ENCODE data around the gene RFX1. TPM values are rescaled to one million over a fixed set of nuclear protein-coding genes. Genes with fewer than 3 reads are reported as not detected.

RFX1 gene
- total RNA-seq, 2 experiments from 2014 or later: 14.6 to 16.3 TPM

- Histone ChIP-seq H3K4me3 (ENCODE audit: low read length) (no peak overlapping the region), H3K9me3 (ENCODE audit: control insufficient read depth in 1 of 2, insufficient read depth in 1 of 2, low read length in 2 of 2) (no peaks in the 10 kb centered on the region), H3K27me3 (ENCODE audit: control insufficient read depth in 1 of 2, insufficient read depth in 2 of 2, low read length in 2 of 2) (no peaks in the 10 kb centered on the region), H3K4me1 (ENCODE audit: insufficient read depth, low read length) (peaks cover 30% of the 10 kb centered on the region), H3K36me3 (ENCODE audit: insufficient read depth, low read length) (peaks cover 49% of the 10 kb centered on the region), H3K27ac (ENCODE audit: low read depth in 1 of 2, low read length in 2 of 2) (no peak overlapping the region)
- no peak for ATAC-seq (ENCODE audit: poor library complexity)
- TF ChIP-seq CTCF (IDR thresholded peaks at IDR 0.05): no peak
- H3K27me3 Mint-ChIP-seq: no peaks in the 10 kb centered on the region
- CTCF ChIA-PET: no interaction called here
- POLR2A ChIA-PET: interaction anchor here (1.4 to 4.9 kb wide), 3 partner anchors 50 to 182 kb away, joined by 4 to 74 read pairs (median 33); partner anchors contain the start of genes ASF1B, IL27RA and RFX1
- intact Hi-C loops (cut with DNase I, micrococcal nuclease): loop anchor here (5.0 kb wide), 3 partner anchors 33 to 78 kb away; partner anchors contain the start of gene IL27RA (in 1 of the 2)
- DNase-seq: no peak
- H3K36me3 Mint-ChIP-seq (ENCODE audit: low read depth): peaks cover 44% of the 10 kb centered on the region
- peaks cover 17% of the 10 kb centered on the region for H3K4me1 Mint-ChIP-seq (ENCODE audit: low read depth)
- H3K9me3 Mint-ChIP-seq: no peaks in the 10 kb centered on the region
- H3K4me3 Mint-ChIP-seq: peak overlapping the region; percentile 85
- peak overlapping the region; percentile 70 for H3K27ac Mint-ChIP-seq
Observed at GRCh38 chr19:13954185-13954584, 51.9 kb downstream of the RFX1 start.

- Mint-ChIP-seq H3K27ac (peak overlapping the region; percentile 70), H3K27me3 (no peaks in the 10 kb centered on the region), H3K36me3 (ENCODE audit: low read depth) (peaks cover 32% of the 10 kb centered on the region), H3K9me3 (no peaks in the 10 kb centered on the region), H3K4me3 (peak overlapping the region; percentile 85), H3K4me1 (ENCODE audit: low read depth) (peaks cover 13% of the 10 kb centered on the region)
- intact Hi-C loops (cut with DNase I, micrococcal nuclease): loop anchor here (1.0 to 5.0 kb wide), 8 partner anchors 33 to 128 kb away; partner anchors contain the start of genes RFX1 (in 2 of the 2), BRME1 (in 1 of the 2), CC2D1A (in 1 of the 2) and IL27RA (in 1 of the 2)
- H3K36me3 ChIP-seq (ENCODE audit: insufficient read depth, low read length): peaks cover 37% of the 10 kb centered on the region
- ATAC-seq (ENCODE audit: poor library complexity) (no peak), DNase-seq (peak in 3 of 14 experiments; percentile 7 to 27 (median 13))
- ChIA-PET POLR2A (interaction anchor here (0.8 to 4.9 kb wide), 14 partner anchors 8 to 544 kb away, joined by 3 to 74 read pairs (median 4); partner anchors contain the start of genes ASF1B, IL27RA and RFX1), CTCF (interaction anchor here (0.6 to 1.7 kb wide), 6 partner anchors 53 to 95 kb away, joined by 3 to 5 read pairs (median 4); partner anchors contain the start of genes IL27RA and RFX1)
- TF ChIP-seq CTCF (IDR thresholded peaks at IDR 0.05): no peak
- peaks cover 30% of the 10 kb centered on the region for H3K4me1 ChIP-seq (ENCODE audit: insufficient read depth, low read length)
- no peaks in the 10 kb centered on the region for H3K9me3 ChIP-seq (ENCODE audit: control insufficient read depth in 1 of 2, insufficient read depth in 1 of 2, low read length in 2 of 2)
- H3K27ac ChIP-seq (ENCODE audit: low read depth in 1 of 2, low read length in 2 of 2): peak overlapping the region in 1 of 2 donors; percentile 30
- peak overlapping the region; percentile 82 for H3K4me3 ChIP-seq (ENCODE audit: low read length)
- no peaks in the 10 kb centered on the region for H3K27me3 ChIP-seq (ENCODE audit: control insufficient read depth in 1 of 2, insufficient read depth in 2 of 2, low read length in 2 of 2)
Observed at GRCh38 chr19:13952931-13953531, 53.1 kb downstream of the RFX1 start.

DNA sequence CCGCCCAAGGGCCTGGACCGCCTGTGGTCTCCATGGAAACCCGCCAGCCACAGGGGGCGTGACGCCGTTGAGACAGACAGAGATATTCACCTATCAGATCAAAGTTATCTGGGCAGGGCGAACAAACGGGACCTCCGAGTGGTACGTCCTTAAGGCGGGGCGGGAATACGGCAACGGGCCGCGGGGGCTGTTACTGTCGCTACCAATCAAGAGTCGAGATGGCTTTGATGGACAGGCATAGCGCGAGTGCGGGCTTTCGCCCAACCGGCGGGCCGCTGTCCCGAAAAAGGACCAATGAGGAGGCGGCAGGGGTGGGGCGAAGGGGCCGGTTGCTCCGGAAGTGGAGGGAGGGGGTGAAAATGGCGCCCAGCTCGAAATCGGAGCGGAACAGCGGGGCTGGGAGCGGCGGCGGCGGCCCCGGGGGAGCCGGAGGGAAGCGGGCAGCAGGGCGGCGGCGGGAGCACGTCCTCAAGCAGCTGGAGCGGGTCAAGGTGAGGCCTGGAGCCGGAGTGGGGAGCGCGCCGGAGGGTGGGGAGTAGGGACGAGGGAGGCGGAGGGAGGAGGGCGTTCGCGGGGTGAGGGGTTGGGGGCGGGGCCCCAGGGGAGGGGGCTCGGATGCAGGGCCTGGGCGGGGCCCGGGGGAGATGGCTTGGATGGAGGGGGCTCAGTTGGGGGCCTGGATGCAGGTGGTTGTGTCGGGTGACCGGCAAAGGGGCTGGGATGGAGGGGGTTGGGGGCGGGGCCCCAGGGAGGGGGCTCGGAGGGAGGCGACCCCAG, 53.8 kb downstream of the RFX1 start, which contains the start of gene DCAF15:
Gene DCAF15, plus strand, starts transcription at position 356 of the 777 bp plus-strand sequence. Its CDS starts 4 bp downstream, at position 360.
- no peaks in the 10 kb centered on the region for H3K9me3 Mint-ChIP-seq
- POLR2A ChIA-PET: interaction anchor here (0.6 to 4.9 kb wide), 18 partner anchors 8 to 1942 kb away, joined by 3 to 74 read pairs (median 3); partner anchors contain the start of genes ASF1B, IL27RA and RFX1
- Histone ChIP-seq H3K27ac (ENCODE audit: low read depth in 1 of 2, low read length in 2 of 2) (peak within 1 kb of the TSS; percentile 69 to 71), H3K4me3 (ENCODE audit: low read length) (peak within 1 kb of the TSS; percentile 82), H3K4me1 (ENCODE audit: insufficient read depth, low read length) (peaks cover 30% of the 10 kb centered on the region), H3K27me3 (ENCODE audit: control insufficient read depth in 1 of 2, insufficient read depth in 2 of 2, low read length in 2 of 2) (no peaks in the 10 kb centered on the region), H3K36me3 (ENCODE audit: insufficient read depth, low read length) (peaks cover 30% of the 10 kb centered on the region), H3K9me3 (ENCODE audit: control insufficient read depth in 1 of 2, insufficient read depth in 1 of 2, low read length in 2 of 2) (no peaks in the 10 kb centered on the region)
- peak within 1 kb of the TSS; percentile 97 for H3K27ac Mint-ChIP-seq
- peak within 1 kb of the TSS; percentile 100 for H3K4me3 Mint-ChIP-seq
- H3K36me3 Mint-ChIP-seq (ENCODE audit: low read depth): peaks cover 25% of the 10 kb centered on the region
- DNase-seq (peak; percentile 96 to 100 (median 98)), ATAC-seq (ENCODE audit: poor library complexity) (peak; percentile 97)
- no peak for TF ChIP-seq CTCF (IDR thresholded peaks at IDR 0.05)
- CTCF ChIA-PET: interaction anchor here (0.9 to 1.7 kb wide), 5 partner anchors 54 to 107 kb away, joined by 3 to 5 read pairs (median 4); partner anchors contain the start of genes IL27RA and RFX1
- H3K27me3 Mint-ChIP-seq: no peaks in the 10 kb centered on the region
- intact Hi-C loops (cut with DNase I, micrococcal nuclease): loop anchor here (1.0 to 5.0 kb wide), 8 partner anchors 34 to 128 kb away; partner anchors contain the start of genes RFX1 (in 2 of the 2), BRME1 (in 1 of the 2), CC2D1A (in 1 of the 2) and IL27RA (in 1 of the 2)
- peaks cover 13% of the 10 kb centered on the region for H3K4me1 Mint-ChIP-seq (ENCODE audit: low read depth)

All from CD4-positive, alpha-beta T cell (primary cell).